OCI-LY3 (cell line): Measurements from ENCODE around the gene COPA.

ENCODE experiments used
- CTCF ChIP-seq: fragments of 200-600, 300-600 bp; sonication (generic); IDR thresholded peaks from 2 replicates; pipeline ENCODE4 v1.5.1; 2014; ENCODE audit warnings: antibody characterized with exemption, low read length, low read depth
- EZH2phosphoT487 ChIP-seq: fragments of 200-600 bp; shearing (Covaris generic); IDR thresholded peaks from 2 replicates; pipeline ENCODE4 v1.6.1; 2018; ENCODE audit warnings: antibody characterized with exemption, mixed run types, low read depth

GRCh38 chr1:160315359-160315758 lies 27.7 kb downstream of the COPA start:
- TF ChIP-seq CTCF: no peak
- no peak for TF ChIP-seq EZH2phosphoT487
